ENCODE measurements around the gene BCAN. TPM values are rescaled to one million over a fixed set of nuclear protein-coding genes. Genes with fewer than 3 reads are reported as not detected.
A peak's percentile ranks its signal among the peaks of the same experiment; 100 is the strongest.

Gene BCAN
- total and polyA plus RNA-seq, 3 donors from 2014 or later = 3.3 to 9.7 (median 8.8) TPM

GRCh38 chr1:156704166-156704711, 62.3 kb downstream of the BCAN start:
- WGBS, 2 donors = 41 to 51% methylated on average over 6 to 10 of the region's 10 CpGs
- Histone ChIP-seq H3K4me1 (peaks cover 32% of the 10 kb centered on the region), H3K4me3 (no peak overlapping the region), H3K36me3 (ENCODE audit: low read depth, missing control alignments) (no peaks in the 10 kb centered on the region), H3K27ac (no peak overlapping the region), H3K27me3 (no peaks in the 10 kb centered on the region), H3K9me3 (no peaks in the 10 kb centered on the region)
- TF ChIP-seq POLR2A (IDR thresholded peaks at IDR 0.05) = no peak
- no peak for TF ChIP-seq CTCF (IDR thresholded peaks at IDR 0.05)
- intact Hi-C loops (cut with DNase I; ENCODE audit: low total_unique reads) = no loop called here
- no peak for DNase-seq

DNA sequence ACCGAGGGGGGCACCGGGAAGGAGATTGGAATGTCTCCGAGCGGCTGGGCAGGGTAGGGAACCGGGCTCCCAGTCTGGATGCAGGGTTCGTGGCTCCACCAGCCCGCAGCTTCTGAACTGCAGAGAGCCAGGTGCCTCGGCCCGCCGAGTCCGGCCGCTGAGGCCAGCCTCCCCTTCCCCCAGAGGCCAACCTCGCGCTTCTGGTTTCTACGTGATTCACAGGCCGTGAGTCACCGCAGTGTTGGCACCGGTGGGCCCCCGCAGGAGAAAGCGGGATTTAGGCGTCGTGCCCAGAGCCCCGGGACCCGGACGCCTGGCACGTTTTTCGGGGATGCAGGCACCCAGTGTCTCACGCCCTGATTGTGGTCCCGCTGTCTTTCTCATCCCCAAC, 63.0 kb downstream of the BCAN start:
- Histone ChIP-seq H3K9me3 (no peaks in the 10 kb centered on the region), H3K4me3 (peak overlapping the region; percentile 34 to 58), H3K27ac (no peak overlapping the region), H3K27me3 (no peaks in the 10 kb centered on the region), H3K36me3 (ENCODE audit: low read depth, missing control alignments) (no peaks in the 10 kb centered on the region), H3K4me1 (peaks cover 32% of the 10 kb centered on the region)
- no peak for DNase-seq
- intact Hi-C loops (cut with DNase I; ENCODE audit: low total_unique reads) = no loop called here
- 2 to 4% methylated on average over 28 to 29 of the region's 29 CpGs for whole genome bisulfite sequencing, 2 donors
- no peak for TF ChIP-seq CTCF (IDR thresholded peaks at IDR 0.05)
- TF ChIP-seq POLR2A (IDR thresholded peaks at IDR 0.05) = no peak

DNA sequence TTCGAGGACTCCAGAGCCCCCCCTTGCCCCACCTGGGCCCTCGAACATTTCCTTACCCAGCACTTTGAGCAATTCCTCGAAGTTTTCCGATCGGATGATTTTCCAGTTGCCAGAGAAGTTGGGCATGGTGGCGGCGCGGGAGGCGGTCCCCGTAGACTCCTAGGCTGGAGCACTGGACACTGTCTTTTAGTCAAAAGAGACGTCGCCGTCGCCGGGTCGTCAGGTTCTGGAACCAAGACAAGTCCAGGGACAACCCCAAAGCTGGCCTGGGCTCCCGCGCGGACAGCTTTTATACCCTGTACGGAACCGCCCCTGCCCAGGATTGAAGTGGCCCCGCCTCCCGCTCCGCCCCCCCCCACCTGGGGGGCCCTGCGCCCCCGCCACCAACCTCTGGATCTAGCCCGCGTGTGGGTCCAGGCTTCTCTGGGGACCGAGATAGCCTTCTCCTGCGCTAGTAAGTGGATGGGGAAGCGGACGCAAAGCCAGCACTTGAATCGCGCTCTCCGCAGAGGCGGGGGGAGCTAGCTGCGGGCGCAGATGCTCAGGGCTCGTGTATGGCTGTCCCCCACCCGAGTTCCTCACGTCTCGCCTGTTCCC, 63.5 kb downstream of the BCAN start, which contains the start of gene CRABP2:
Gene CRABP2 (minus strand): TSS at position 263 of the 597 bp plus-strand sequence. CDS start 137 bp downstream, at position 126.
- no peak for TF ChIP-seq CTCF (IDR thresholded peaks at IDR 0.05)
- TF ChIP-seq POLR2A (IDR thresholded peaks at IDR 0.05) = no peak
- peaks cover 32% of the 10 kb centered on the region for H3K4me1 ChIP-seq

GRCh38 chr1:156705918-156706656, 64.2 kb downstream of the BCAN start:
- Histone ChIP-seq H3K27ac (peak overlapping the region; percentile 56 to 84), H3K9me3 (no peaks in the 10 kb centered on the region), H3K4me3 (peak overlapping the region; percentile 34 to 58), H3K4me1 (peaks cover 32% of the 10 kb centered on the region), H3K27me3 (no peaks in the 10 kb centered on the region), H3K36me3 (ENCODE audit: low read depth, missing control alignments) (no peaks in the 10 kb centered on the region)
- TF ChIP-seq POLR2A (IDR thresholded peaks at IDR 0.05) (no peak), CTCF (IDR thresholded peaks at IDR 0.05) (peak; percentile 55 to 84 (median 64))
- DNase-seq = peak; percentile 81
- intact Hi-C loops (cut with DNase I; ENCODE audit: low total_unique reads) = no loop called here
- 0 to 1% methylated on average over 18 to 45 of the region's 45 CpGs for WGBS, 2 donors

More for the DNA sequence above, 63.5 kb downstream of the BCAN start, which contains the start of gene CRABP2:
- 0 to 2% methylated on average over 17 to 32 of the region's 42 CpGs for WGBS, 2 donors
- intact Hi-C loops (cut with DNase I; ENCODE audit: low total_unique reads) = no loop called here
- DNase-seq = peak; percentile 25
- no peaks in the 10 kb centered on the region for H3K36me3 ChIP-seq (ENCODE audit: low read depth, missing control alignments)
- H3K27ac ChIP-seq = peak within 1 kb of the TSS; percentile 56 to 84
- H3K27me3 ChIP-seq = no peaks in the 10 kb centered on the region
- H3K4me3 ChIP-seq = peak within 1 kb of the TSS; percentile 34 to 58
- H3K9me3 ChIP-seq = no peaks in the 10 kb centered on the region
